Hematopoietic multipotent progenitor cell treated with erythropoietin and hydrocortisone succinate and interleukin-3 and kit ligand, for 4 days (in vitro differentiated cells): ENCODE measurements around the gene CAP2.
"Not testable (repeated sequence)": the region's sequence is repeated elsewhere in the genome, so short reads cannot be mapped to it uniquely, and the experiment has no call there.

Experiments used
- DNase-seq: peaks from one replicate; pipeline ENCODE4 v3.0.0-alpha.2; 2015

Gene CAP2

GRCh38 chr6:17405181-17405943 lies 12.0 kb downstream of the CAP2 start:
- not testable (repeated sequence) for DNase-seq

- DNase-seq, result no peak
Measured at GRCh38 chr6:17405944-17406245, 12.5 kb downstream of the CAP2 start.

GRCh38 chr6:17408081-17408480 lies 14.7 kb downstream of the CAP2 start:
- no peak for DNase-seq

- no peak for DNase-seq
Measured at GRCh38 chr6:17410281-17410680, 16.9 kb downstream of the CAP2 start.

GRCh38 chr6:17413313-17413750 lies 19.9 kb downstream of the CAP2 start:
- DNase-seq, result no peak

GRCh38 chr6:17414395-17414794 lies 21.0 kb downstream of the CAP2 start:
- not testable (repeated sequence) for DNase-seq

GRCh38 chr6:17415321-17415720 lies 21.9 kb downstream of the CAP2 start:
- DNase-seq, result no peak

- DNase-seq, result no peak
Measured at GRCh38 chr6:17416806-17417205, 23.4 kb downstream of the CAP2 start.

- DNase-seq, result no peak
Measured at GRCh38 chr6:17417817-17418216, 24.4 kb downstream of the CAP2 start.

GRCh38 chr6:17418281-17419188 lies 25.1 kb downstream of the CAP2 start:
- DNase-seq, result no peak

- DNase-seq, result no peak
Measured at GRCh38 chr6:17419189-17419575, 25.8 kb downstream of the CAP2 start.

- DNase-seq, result no peak
Measured at GRCh38 chr6:17420368-17420767, 27.0 kb downstream of the CAP2 start.

GRCh38 chr6:17421406-17421805 lies 28.0 kb downstream of the CAP2 start:
- DNase-seq, result no peak

- DNase-seq, result no peak
Measured at GRCh38 chr6:17423026-17423425, 29.6 kb downstream of the CAP2 start.

GRCh38 chr6:17427062-17427461 lies 33.7 kb downstream of the CAP2 start:
- no peak for DNase-seq

- no peak for DNase-seq
Measured at GRCh38 chr6:17427617-17428016, 34.2 kb downstream of the CAP2 start.

GRCh38 chr6:17428595-17429120 lies 35.3 kb downstream of the CAP2 start:
- DNase-seq, result not testable (repeated sequence)

- DNase-seq, result no peak
Measured at GRCh38 chr6:17429383-17430061, 36.1 kb downstream of the CAP2 start.

GRCh38 chr6:17431581-17431980 lies 38.2 kb downstream of the CAP2 start:
- no peak for DNase-seq

GRCh38 chr6:17432356-17432755 lies 39.0 kb downstream of the CAP2 start:
- no peak for DNase-seq

GRCh38 chr6:17439243-17439993 lies 46.0 kb downstream of the CAP2 start:
- no peak for DNase-seq

GRCh38 chr6:17440811-17441210 lies 47.4 kb downstream of the CAP2 start:
- DNase-seq, result not testable (repeated sequence)

- DNase-seq, result no peak
Measured at GRCh38 chr6:17442196-17442595, 48.8 kb downstream of the CAP2 start.
